ENCODE data around the gene PLEKHG4B.

DNA sequence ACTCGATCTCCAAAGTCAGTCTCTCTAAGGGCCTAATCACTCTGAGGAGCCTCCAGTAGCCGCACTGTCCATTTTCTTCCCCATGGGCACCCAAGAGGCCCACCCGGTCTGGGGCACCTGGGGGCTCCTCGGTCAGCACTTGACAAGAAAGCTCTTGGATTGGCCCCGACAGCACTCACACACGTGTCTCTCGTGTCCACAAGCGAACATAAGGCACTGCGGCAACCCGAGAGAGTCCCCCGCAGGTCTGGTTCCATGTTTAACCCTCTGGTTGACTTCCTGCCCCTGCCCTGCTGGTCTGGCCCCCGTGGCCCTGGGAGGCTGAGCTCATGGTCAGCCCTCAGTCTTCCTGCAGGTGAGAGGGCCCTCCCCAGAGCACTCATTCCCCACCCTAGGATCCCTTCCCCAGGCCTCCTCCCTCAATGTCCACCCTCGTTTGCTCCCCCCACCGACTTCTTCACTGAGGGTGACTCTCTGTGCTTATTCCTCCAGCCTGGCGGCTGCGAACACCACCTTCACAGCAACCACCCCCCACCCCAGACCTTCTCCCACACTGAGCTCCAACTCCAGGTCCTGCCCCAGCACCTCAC, 83.0 kb downstream of the PLEKHG4B start:
- TF ChIP-seq EGR1 (IDR thresholded peaks at IDR 0.05) = no peak
- no peak for TF ChIP-seq TAF1 (IDR thresholded peaks at IDR 0.05; ENCODE audit: low read depth)
- no peak for TF ChIP-seq YY1 (IDR thresholded peaks at IDR 0.05; ENCODE audit: low read depth)
- TF ChIP-seq, protein P1, sequence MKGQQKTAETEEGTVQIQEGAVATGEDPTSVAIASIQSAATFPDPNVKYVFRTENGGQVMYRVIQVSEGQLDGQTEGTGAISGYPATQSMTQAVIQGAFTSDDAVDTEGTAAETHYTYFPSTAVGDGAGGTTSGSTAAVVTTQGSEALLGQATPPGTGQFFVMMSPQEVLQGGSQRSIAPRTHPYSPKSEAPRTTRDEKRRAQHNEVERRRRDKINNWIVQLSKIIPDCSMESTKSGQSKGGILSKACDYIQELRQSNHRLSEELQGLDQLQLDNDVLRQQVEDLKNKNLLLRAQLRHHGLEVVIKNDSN (IDR thresholded peaks at IDR 0.05) = no peak
- no peak for TF ChIP-seq CREB1 (IDR thresholded peaks at IDR 0.05; ENCODE audit: low read depth)
- TF ChIP-seq, protein P2, sequence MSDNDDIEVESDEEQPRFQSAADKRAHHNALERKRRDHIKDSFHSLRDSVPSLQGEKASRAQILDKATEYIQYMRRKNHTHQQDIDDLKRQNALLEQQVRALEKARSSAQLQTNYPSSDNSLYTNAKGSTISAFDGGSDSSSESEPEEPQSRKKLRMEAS (IDR thresholded peaks at IDR 0.05) = no peak
- no peak for TF ChIP-seq FOXM1 (IDR thresholded peaks at IDR 0.05; ENCODE audit: borderline replicate concordance, low read depth)
- no peak for TF ChIP-seq RAD21 (IDR thresholded peaks at IDR 0.05; ENCODE audit: low read depth)
- TF ChIP-seq EP300 (IDR thresholded peaks at IDR 0.05; ENCODE audit: borderline replicate concordance) = no peak
- TF ChIP-seq TEAD4 (IDR thresholded peaks at IDR 0.05) = no peak
- TF ChIP-seq CEBPB (IDR thresholded peaks at IDR 0.05) = no peak
- TF ChIP-seq ZBTB7A (IDR thresholded peaks at IDR 0.05; ENCODE audit: low read depth) = no peak
- no peak for TF ChIP-seq NFIC (IDR thresholded peaks at IDR 0.05)

Data from Ishikawa (cell line).